Esophagus muscularis mucosa (tissue), 4 donors: ENCODE results near the gene GRK5. TPM values are rescaled to one million over a fixed set of nuclear protein-coding genes. Genes with fewer than 3 reads are reported as not detected.

Experiments
- DNase-seq: peaks from one replicate; pipeline ENCODE4 v3.0.0-alpha.2; 2017; ENCODE audit errors: extremely low spot score
- H3K27ac ChIP-seq, 4 donors: fragments of 200-600 bp; sonication (generic); replicated peaks in 1 of 4; 1 replicate in 3 of 4; 2 replicates in 1 of 4; pipeline ENCODE4 v1.5.1; 2016 to 2019; ENCODE audit warnings: mild to moderate bottlenecking in 1 of 4
- H3K27me3 ChIP-seq, 4 donors: fragments of 200-600 bp; sonication (generic); one replicate each; pipeline versions ENCODE4 v1.5.1 to v1.6.0; 2016 to 2019
- H3K36me3 ChIP-seq, 4 donors: fragments of 200-600 bp; sonication (generic); one replicate each; pipeline ENCODE4 v1.5.1; 2016 to 2019
- H3K4me1 ChIP-seq, 4 donors: fragments of 200-600 bp; sonication (generic); one replicate each; pipeline ENCODE4 v1.5.1; 2016 to 2019
- H3K4me3 ChIP-seq, 4 donors: fragments of 200-600 bp; sonication (generic); 1 replicate in 2 of 4; 2 replicates in 2 of 4; pipeline ENCODE4 v1.5.1; 2016 to 2019; ENCODE audit warnings: mild to moderate bottlenecking in 4 of 4, moderate library complexity in 1 of 4
- H3K9me3 ChIP-seq, 4 donors: fragments of 200-600 bp; sonication (generic); 1 replicate in 3 of 4; 2 replicates in 1 of 4; pipeline ENCODE4 v1.5.1; 2016 to 2019
- EP300 ChIP-seq: sonication (generic); formaldehyde crosslinking; IDR thresholded peaks from one replicate; pipeline ENCODE4 v1.6.1; 2017; ENCODE audit warnings: antibody characterized with exemption
- POLR2A ChIP-seq: fragments of 450-650 bp; IDR thresholded peaks from one replicate; pipeline ENCODE4 v1.6.1; 2017; ENCODE audit warnings: antibody characterized with exemption, moderate library complexity, mild to moderate bottlenecking, low read depth
- POLR2AphosphoS5 ChIP-seq, 2 donors: sonication (generic); formaldehyde crosslinking; IDR thresholded peaks; one replicate each; pipeline ENCODE4 v1.6.1; 2017; ENCODE audit warnings: antibody characterized with exemption in 2 of 2
- WGBS: methylation state at CpG from one replicate; pipeline ENCODE4 v1.1.5; 2018; 5-methylcytosine and 5-hydroxymethylcytosine counted together
- intact Hi-C: fragments of 100-400 bp; cut with DNase I; formaldehyde crosslinking; loops from one replicate; pipeline ENCODE4 v1.15.1; 2023
- total RNA-seq, 4 donors: library from RNA; depleted of rRNA; stranded (reverse); fragments of >200 nt; gene quantifications; one replicate each; pipeline versions ENCODE4 v1.1.0 to v1.2.1, GENCODE V29; 2016
- TF ChIP-seq, protein P1 (sequence below), 3 experiments: fragments of 200-600 bp in 2 of 3; fragments of 450-650 bp in 1 of 3; sonication (generic) in 2 of 3; IDR thresholded peaks; one replicate each; pipeline ENCODE4 v1.5.1; 2017 to 2019; ENCODE audit warnings: antibody characterized with exemption in 3 of 3, mild to moderate bottlenecking in 2 of 3, moderate library complexity in 1 of 3

Gene GRK5
- total RNA-seq, 4 donors from 2014 or later: 39.6 to 64.4 (median 50.7) TPM

DNA sequence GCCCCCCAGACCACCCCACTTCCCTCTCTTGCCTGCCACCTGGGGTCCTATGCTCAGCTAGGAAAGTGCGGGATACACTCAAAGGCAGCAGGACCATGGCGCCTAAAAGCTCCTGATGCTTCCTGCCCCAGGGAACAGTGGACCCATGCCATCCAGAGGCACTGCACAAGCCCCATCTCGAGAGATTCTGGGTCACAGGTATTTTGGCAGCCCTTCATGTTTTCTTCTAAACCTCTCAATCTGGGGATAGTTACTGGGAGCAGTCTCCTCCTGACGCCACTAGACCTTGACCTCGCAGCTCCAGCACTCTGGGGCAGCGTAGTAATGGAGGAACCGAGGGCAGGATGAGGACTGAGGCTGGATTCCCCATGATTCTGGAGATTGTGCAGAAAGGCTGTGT is 107.1 kb downstream of the GRK5 start:
- peak overlapping the region; percentile 70 to 80 (median 75) for H3K27ac ChIP-seq
- peaks cover 77 to 98% (median 90%) of the 10 kb centered on the region in 4 donors for H3K4me1 ChIP-seq
- no peak overlapping the region for H3K4me3 ChIP-seq
- DNase-seq: no peak
- no peaks in the 10 kb centered on the region for H3K27me3 ChIP-seq
- H3K36me3 ChIP-seq: no peaks in the 10 kb centered on the region
- H3K9me3 ChIP-seq: no peaks in the 10 kb centered on the region
- intact Hi-C loops: no loop called here
- WGBS: 82% methylated on average over 7 of the region's 7 CpGs
- no peak for TF ChIP-seq POLR2AphosphoS5 (IDR thresholded peaks at IDR 0.05)
- TF ChIP-seq POLR2A: no peak
- TF ChIP-seq, protein P1, sequence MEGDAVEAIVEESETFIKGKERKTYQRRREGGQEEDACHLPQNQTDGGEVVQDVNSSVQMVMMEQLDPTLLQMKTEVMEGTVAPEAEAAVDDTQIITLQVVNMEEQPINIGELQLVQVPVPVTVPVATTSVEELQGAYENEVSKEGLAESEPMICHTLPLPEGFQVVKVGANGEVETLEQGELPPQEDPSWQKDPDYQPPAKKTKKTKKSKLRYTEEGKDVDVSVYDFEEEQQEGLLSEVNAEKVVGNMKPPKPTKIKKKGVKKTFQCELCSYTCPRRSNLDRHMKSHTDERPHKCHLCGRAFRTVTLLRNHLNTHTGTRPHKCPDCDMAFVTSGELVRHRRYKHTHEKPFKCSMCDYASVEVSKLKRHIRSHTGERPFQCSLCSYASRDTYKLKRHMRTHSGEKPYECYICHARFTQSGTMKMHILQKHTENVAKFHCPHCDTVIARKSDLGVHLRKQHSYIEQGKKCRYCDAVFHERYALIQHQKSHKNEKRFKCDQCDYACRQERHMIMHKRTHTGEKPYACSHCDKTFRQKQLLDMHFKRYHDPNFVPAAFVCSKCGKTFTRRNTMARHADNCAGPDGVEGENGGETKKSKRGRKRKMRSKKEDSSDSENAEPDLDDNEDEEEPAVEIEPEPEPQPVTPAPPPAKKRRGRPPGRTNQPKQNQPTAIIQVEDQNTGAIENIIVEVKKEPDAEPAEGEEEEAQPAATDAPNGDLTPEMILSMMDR (IDR thresholded peaks at IDR 0.05): no peak
- no peak for TF ChIP-seq EP300

DNA sequence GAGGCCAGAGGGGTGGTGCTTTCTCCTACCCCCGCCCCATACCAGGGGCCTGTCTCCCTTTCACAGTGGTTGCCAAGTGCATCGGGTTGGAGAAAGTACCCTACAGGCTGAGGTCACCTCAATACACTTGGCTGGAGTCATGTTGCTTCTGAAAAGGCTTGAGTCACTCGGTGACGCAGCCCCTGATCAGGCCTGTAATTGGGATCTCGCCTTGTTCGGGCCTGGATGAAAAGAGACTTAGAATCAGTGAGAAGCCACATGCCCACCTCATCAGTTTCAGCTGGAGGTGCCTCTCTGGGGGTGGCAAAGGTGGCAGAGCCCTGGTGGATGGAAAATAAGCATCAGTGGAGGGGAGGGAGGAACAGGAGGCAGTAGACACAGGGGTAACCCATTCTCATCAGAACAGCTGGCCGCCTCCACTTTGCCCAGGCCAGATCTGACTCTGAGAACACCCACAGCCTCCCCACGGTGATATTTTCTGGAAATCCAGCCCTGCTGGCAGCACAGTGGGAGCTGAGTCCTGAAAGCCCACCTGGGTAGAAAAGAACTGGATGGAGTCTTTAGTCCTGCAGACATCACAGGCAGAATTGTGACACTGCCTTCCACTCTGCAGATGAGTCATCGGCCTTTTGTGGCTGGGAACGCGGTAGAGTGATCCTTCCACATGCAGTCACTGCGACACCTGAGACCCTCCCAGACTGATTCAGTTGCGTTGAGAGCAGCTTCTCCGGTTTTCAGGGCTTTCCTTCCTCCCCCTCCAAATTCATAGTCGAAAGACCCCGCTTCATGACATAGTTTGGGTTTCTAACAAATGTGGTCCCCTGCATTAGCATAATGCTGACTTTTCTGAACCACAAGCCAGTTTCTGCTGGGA is 108.0 kb downstream of the GRK5 start:
- H3K9me3 ChIP-seq: no peaks in the 10 kb centered on the region
- TF ChIP-seq POLR2AphosphoS5 (IDR thresholded peaks at IDR 0.05) (peak; percentile 29 to 41), POLR2A (no peak), EP300 (no peak)
- TF ChIP-seq, protein P1 (IDR thresholded peaks at IDR 0.05): no peak
- H3K27ac ChIP-seq: peak overlapping the region; percentile 70 to 80 (median 75)
- intact Hi-C loops: no loop called here
- no peaks in the 10 kb centered on the region for H3K36me3 ChIP-seq
- DNase-seq: no peak
- peaks cover 72 to 98% (median 88%) of the 10 kb centered on the region in 4 donors for H3K4me1 ChIP-seq
- no peaks in the 10 kb centered on the region for H3K27me3 ChIP-seq
- no peak overlapping the region for H3K4me3 ChIP-seq
- 74% methylated on average over 16 of the region's 16 CpGs for WGBS

DNA sequence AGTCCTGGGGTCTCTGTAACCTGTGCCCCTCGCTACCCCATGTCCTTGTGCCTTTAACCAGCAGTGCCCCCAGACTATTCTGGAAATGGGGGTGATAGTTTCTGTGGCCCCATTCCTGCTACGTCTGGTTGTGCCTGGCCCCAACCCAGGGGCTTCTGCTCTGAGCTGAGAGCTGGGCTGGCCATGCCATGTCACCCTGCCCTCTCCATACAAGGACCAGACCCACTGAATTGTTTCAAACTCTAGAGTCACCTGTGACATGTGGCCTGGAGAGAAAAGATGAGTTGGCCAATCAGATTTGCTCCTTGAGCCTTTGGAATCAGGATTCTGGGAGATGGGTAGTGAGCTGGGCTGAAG is 108.6 kb downstream of the GRK5 start:
- H3K9me3 ChIP-seq: no peaks in the 10 kb centered on the region
- WGBS: 96% methylated on average over 2 of the region's 2 CpGs

DNA sequence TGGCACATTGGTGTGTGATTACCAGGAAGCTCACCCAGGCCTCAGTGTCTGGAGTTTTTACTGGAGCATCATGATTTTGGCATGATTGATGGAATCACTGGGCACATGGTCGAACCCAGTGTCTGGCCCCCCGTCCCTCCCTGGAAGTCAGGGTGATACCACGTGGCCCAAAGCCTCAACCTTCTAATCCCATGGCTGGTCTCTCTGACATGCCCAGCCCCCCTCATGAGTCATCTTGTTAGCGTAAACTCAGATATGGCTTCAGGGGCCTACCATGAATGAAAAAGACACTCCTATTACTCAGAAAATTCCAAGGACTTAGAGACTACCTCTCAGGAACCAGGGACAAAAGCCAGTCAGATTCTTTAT is 109.3 kb downstream of the GRK5 start:
- Histone ChIP-seq H3K4me3 (no peak overlapping the region), H3K27me3 (no peaks in the 10 kb centered on the region), H3K4me1 (peaks cover 70 to 94% (median 81%) of the 10 kb centered on the region in 4 donors), H3K27ac (peak overlapping the region; percentile 70 to 80 (median 75)), H3K36me3 (no peaks in the 10 kb centered on the region), H3K9me3 (no peaks in the 10 kb centered on the region)
- DNase-seq: no peak
- TF ChIP-seq POLR2AphosphoS5 (IDR thresholded peaks at IDR 0.05): peak; percentile 38 to 48
- TF ChIP-seq, protein P1 (IDR thresholded peaks at IDR 0.05): no peak
- intact Hi-C loops: no loop called here
- 20% methylated on average over 4 of the region's 4 CpGs for WGBS

More for the DNA sequence above, 108.6 kb downstream of the GRK5 start:
- H3K27ac ChIP-seq: peak overlapping the region; percentile 70 to 80 (median 75)
- peaks cover 75 to 95% (median 84%) of the 10 kb centered on the region in 4 donors for H3K4me1 ChIP-seq
- H3K36me3 ChIP-seq: no peaks in the 10 kb centered on the region
- no peaks in the 10 kb centered on the region for H3K27me3 ChIP-seq
- no peak overlapping the region for H3K4me3 ChIP-seq
- no peak for TF ChIP-seq EP300
- no peak for TF ChIP-seq POLR2A
- TF ChIP-seq, protein P1 (IDR thresholded peaks at IDR 0.05): no peak
- TF ChIP-seq POLR2AphosphoS5 (IDR thresholded peaks at IDR 0.05): no peak
- no peak for DNase-seq
- intact Hi-C loops: no loop called here
